CMK (cell line): Measurements from ENCODE around the gene GLMN.
"Not testable (repeated sequence)": the region's sequence is repeated elsewhere in the genome, so short reads cannot be mapped to it uniquely, and the experiment has no call there.

Source experiments
- DNase-seq: peaks from one replicate; pipeline ENCODE4 v3.0.0-alpha.2; 2010; ENCODE audit warnings: low read depth

GLMN gene

DNA sequence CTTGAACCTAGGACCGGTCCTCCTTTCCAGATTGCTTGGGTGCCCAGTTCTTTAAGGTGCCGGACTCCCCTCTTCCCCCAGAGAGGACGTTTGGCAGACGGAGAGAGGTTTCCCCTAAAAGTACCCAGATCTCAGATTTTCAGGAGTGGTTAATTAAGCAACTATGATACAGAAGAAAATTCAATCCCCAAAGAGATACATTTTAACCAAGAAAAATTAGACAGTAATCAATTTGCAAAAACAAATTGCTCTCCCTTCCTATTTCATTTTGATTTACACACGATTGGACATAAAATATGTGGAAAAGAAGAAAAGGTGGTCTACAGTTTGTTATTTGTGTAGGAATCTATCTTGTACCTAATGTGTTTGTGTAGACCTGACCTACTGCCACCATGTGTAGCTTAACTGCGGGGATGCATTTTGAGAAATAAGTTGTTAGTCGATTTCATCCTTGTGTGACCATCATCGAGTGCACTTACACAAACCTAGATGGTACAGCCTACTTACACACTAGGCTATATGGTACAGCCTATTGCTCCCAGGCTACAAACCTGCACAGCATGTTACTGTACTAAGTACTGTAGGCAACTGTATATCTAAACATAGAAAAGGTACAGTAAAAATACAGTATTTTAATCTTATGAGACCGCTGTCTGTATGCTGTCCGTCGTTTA, 827 bp upstream of the GLMN start:
- DNase-seq: no peak

DNA sequence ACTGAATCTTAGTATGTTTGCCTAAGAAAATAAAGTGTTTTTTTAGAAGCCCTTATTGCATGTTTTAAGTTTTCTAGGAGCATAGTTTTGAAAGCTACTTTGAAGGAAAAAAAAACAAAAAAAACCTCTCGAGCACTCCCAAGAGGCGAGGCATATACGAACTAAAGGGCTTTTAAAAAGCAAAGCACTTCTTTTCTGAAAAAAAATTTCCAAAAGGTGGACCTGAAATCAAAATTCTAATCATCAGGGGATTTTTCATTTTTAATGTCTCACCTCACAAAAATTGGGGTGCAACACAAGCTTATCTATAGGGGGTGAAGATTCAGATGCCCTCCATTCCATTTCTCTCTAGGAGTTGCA, 594 bp downstream of the GLMN start:
- no peak for DNase-seq

GRCh38 chr1:92291372-92291999, 7.3 kb downstream of the GLMN start:
- peak; percentile 26 for DNase-seq

- not testable (repeated sequence) for DNase-seq
These were observed 17.4 kb downstream of the GLMN start for GRCh38 chr1:92281411-92281810.

DNA sequence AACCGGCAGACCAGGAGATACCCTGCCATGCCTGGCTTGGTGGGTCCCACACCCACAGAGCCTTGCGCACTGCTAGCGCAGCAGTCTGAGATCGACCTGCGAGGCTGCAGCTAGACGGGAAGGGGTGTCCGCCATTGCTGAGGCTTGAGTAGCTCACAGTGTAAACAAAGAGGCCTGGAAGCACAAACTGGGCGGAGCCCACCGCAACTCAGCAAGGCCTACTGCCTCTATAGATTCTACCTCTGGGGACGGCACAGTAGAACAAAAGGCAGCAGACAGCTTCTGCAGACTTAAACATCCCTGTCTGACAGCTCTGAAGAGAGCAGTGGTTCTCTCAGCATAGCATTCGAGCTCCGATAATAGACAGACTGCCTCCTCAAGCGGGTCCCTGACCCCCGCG, 19.0 kb downstream of the GLMN start:
- not testable (repeated sequence) for DNase-seq

GRCh38 chr1:92277105-92277723, 21.6 kb downstream of the GLMN start:
- DNase-seq: no peak

- no peak for DNase-seq
These were observed 22.7 kb downstream of the GLMN start for GRCh38 chr1:92276082-92276481.

- no peak for DNase-seq
These were observed 23.8 kb downstream of the GLMN start for GRCh38 chr1:92274939-92275338.

DNA sequence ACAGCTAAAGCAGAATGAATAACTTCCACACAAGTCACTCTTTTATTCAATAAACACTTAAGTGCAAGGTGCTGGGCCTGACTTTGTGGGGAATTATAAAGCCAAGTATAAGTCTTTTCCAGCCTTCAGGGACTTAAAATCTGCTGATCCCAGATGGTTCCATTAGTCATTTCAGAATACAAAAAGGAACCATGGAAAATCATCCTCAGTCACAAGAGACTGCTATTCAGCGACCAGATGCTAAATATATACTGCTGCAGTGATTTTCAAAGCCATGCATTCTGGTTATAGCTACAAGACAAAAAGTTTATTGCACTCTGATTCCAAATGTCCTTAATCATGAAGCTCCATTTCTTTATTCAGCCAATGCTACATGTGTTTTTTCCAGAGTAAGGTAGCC, 25.7 kb downstream of the GLMN start:
- no peak for DNase-seq

GRCh38 chr1:92262516-92262915, 36.3 kb downstream of the GLMN start:
- no peak for DNase-seq

GRCh38 chr1:92259350-92259749, 39.4 kb downstream of the GLMN start:
- no peak for DNase-seq

- not testable (repeated sequence) for DNase-seq
These were observed 44.1 kb downstream of the GLMN start for GRCh38 chr1:92254714-92255113.

DNA sequence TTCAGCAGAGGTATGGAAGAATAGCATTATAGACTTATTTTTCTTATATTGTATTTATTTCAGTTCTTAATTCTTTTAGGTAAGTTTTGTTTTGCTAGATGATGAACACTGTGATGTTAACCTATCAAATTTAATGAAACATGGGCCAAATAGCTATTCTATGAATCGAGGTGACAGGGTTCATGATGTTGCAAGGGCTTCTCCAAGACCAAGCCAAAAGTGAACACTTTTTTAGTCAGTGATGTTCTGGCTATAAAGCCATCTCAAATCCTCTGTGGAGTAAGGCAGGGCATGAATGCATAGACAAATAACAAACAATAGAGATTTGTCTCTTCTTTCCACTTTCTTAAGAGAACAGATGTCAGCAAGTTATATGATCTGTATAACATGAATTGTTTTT, 54.4 kb downstream of the GLMN start:
- no peak for DNase-seq

DNA sequence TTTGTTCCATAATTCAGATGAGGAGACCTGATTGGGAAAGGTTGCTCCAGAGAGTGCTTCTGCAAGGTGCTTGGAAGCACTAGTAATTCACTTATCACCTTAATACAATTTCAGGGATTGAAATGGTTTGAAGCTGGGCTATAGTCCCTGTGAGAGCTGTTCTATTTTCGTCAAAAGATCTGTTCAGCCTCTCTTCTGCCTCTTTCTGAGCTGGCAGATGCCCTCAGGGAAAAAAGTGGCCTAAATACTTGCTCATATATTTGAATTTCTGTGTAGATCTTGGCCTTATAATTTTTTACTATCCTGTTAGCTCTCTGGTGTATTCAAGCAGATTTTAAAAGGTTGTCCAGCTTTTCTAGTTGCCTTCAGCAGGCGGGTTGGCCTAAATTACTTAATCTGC, 58.8 kb downstream of the GLMN start:
- no peak for DNase-seq

GRCh38 chr1:92230736-92231135, 68.1 kb downstream of the GLMN start:
- DNase-seq: no peak

DNA sequence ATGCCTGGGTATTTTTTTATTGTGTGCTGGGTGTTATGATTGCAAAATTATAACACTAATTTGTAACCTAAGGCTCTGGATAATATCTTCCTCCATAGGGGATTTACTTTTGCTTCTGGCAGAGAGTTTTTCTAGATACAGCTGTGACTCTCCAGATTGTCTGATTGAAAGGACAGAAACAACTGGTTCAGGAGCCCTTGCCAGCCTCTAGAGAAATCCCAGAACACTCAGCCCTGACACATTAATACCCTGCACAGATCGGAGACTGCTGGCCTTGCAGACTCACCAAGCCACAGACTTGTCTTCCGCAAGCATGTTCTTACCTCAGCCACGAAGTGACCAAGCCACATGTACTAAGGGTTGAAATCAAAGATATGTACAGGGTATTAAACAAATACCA, 70.4 kb downstream of the GLMN start:
- DNase-seq: no peak

- DNase-seq: no peak
These were observed 79.8 kb downstream of the GLMN start for GRCh38 chr1:92219028-92219427.

DNA sequence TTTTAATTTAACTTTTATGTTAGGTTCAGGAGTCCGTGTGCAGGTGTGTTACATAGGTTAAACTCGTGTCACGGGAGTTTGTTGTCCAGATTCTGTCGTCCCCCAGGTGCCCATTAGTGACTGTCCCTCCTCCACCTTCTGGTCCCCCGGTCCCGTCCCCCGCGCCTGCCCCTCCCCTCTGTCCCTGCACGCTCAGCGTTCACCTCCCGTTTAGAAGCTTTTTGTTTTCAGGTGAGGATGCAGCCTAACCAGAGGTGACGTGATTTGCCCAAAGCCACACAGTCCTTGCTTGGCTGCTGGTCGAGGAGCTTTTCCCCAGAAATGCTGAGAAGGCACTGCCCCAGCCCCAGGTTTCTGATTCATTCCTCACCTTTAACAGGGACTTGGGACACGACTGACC, 80.2 kb downstream of the GLMN start:
- no peak for DNase-seq

GRCh38 chr1:92217721-92218120, 81.1 kb downstream of the GLMN start, which contains the start of gene C1orf146:
C1orf146 (plus strand) TSS chr1:92217915; CDS start chr1:92231421, 13,506 bp downstream.
- DNase-seq: no peak

GRCh38 chr1:92211166-92211565, 87.6 kb downstream of the GLMN start:
- DNase-seq: no peak

DNA sequence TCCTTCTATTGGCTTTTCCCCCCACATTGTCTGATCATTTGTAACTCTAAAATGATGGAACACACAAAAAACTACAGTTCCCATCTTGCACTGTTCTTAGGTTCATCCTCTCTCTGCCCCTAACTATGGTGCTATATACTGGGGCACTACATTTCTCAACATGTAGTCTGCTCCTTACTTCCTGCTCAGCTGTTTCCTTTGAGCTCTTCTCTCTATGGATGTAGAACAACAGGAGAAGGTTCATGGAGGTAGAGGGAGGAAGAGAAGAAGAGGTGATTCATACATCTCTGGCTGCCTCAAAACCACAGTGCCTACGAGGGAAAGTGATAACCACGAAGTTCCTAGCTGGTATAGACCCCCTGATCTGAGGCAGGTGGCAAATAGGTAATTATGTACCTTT, 88.1 kb downstream of the GLMN start:
- no peak for DNase-seq

DNA sequence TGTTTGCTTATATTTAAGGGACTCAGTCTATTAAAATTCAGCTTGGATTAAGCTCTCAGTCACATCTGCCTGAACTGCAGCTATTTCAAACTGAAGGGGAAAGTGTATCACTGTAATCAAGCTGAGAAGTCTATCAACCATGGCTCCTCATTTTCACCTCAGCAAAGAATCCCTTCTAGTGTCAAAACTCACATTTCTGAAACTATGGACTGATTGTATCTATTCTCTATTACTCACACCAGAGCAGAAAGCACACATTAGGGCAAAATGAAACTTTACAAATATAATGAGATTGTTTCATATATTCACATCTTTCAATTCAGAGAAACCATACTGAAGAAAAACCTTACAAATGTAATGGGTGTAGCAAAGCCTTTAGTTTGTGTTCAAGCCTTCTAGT, 95.7 kb downstream of the GLMN start:
- no peak for DNase-seq

DNA sequence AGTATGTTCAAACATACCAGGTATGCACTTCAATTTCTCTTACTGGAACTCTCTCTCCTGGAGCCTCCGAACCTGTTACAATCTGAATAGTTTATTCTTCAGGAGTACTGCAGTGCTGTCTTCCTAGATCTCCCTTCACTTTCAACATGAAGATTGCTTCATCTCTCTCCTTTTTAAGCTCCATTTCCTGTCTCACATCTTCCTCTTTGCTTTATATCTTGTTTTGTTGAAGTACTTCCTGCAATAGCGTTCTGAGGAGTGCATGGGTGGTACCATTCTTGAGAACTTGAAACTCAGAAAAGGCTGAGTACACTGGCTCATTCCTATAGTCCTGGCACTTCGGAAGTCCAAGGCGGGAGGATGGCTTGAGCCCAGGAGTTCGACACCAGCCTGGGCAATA, 96.8 kb downstream of the GLMN start:
- no peak for DNase-seq
